ENCODE data around the gene GLB1L.

GRCh38 chr2:219210886-219211362 is 34.3 kb downstream of the GLB1L start:
- no peak for TF ChIP-seq CTCF (IDR thresholded peaks at IDR 0.05)
- TF ChIP-seq POLR2A (IDR thresholded peaks at IDR 0.05), result no peak
